Fibroblast of lung (primary cell): ENCODE results near the gene FAF2. TPM values are rescaled to one million over a fixed set of nuclear protein-coding genes. Genes with fewer than 3 reads are reported as not detected.

ENCODE experiments used
- DNase-seq, 2 donors: peaks; one replicate each; pipeline versions ENCODE4 v3.0.0 to v3.0.0-alpha.2; 2010; ENCODE audit warnings: low read depth in 2 of 2
- H2AFZ ChIP-seq: 2 replicates; pipeline ENCODE4 v1.5.1; 2012; ENCODE audit warnings: low read length, control low read depth, inconsistent platforms
- H3K27ac ChIP-seq: 2 replicates; pipeline ENCODE4 v1.5.1; 2011; ENCODE audit warnings: low read length, control low read depth; ENCODE audit not compliant: insufficient read depth
- H3K27me3 ChIP-seq: 2 replicates; pipeline ENCODE4 v1.5.1; 2011; ENCODE audit warnings: mild to moderate bottlenecking, low read length; ENCODE audit not compliant: control insufficient read depth, insufficient read depth
- H3K36me3 ChIP-seq: 2 replicates; pipeline ENCODE4 v1.5.1; 2011; ENCODE audit warnings: low read length; ENCODE audit not compliant: control insufficient read depth, insufficient read depth
- H3K4me1 ChIP-seq: 2 replicates; pipeline ENCODE4 v1.5.1; 2011; ENCODE audit warnings: low read length; ENCODE audit not compliant: control insufficient read depth, insufficient read depth; ENCODE audit errors: extremely low read depth
- H3K4me2 ChIP-seq: 2 replicates; pipeline ENCODE4 v1.5.1; 2011; ENCODE audit warnings: low read length, control low read depth; ENCODE audit not compliant: insufficient read depth; ENCODE audit errors: extremely low read depth
- H3K4me3 ChIP-seq, 4 experiments: fragments of 200-600 bp in 1 of 4; sonication (generic) in 1 of 4; replicated peaks in 1 of 4; 2 replicates each; pipeline ENCODE4 v1.5.1; 2011 to 2016; ENCODE audit warnings: low read length in 4 of 4, low read depth in 3 of 4, mild to moderate bottlenecking in 3 of 4, control low read depth in 2 of 4, inconsistent platforms in 1 of 4, mixed read lengths in 1 of 4; ENCODE audit not compliant: insufficient read depth in 1 of 4; ENCODE audit errors: control extremely low read depth in 1 of 4
- H3K79me2 ChIP-seq: 2 replicates; pipeline ENCODE4 v1.5.1; 2012; ENCODE audit warnings: mild to moderate bottlenecking, low read length, inconsistent platforms; ENCODE audit not compliant: control insufficient read depth, insufficient read depth
- H3K9ac ChIP-seq: 2 replicates; pipeline ENCODE4 v1.5.1; 2011; ENCODE audit warnings: mild to moderate bottlenecking, low read length, control low read depth; ENCODE audit not compliant: insufficient read depth
- H3K9me3 ChIP-seq: 2 replicates; pipeline ENCODE4 v1.5.1; 2012; ENCODE audit warnings: low read depth, low read length; ENCODE audit not compliant: control insufficient read depth, insufficient read depth
- H4K20me1 ChIP-seq: 2 replicates; pipeline ENCODE4 v1.5.1; 2011; ENCODE audit warnings: low read length; ENCODE audit not compliant: control insufficient read depth, insufficient read depth; ENCODE audit errors: extremely low read depth
- CTCF ChIP-seq, 2 donors: IDR thresholded peaks in 1 of 2; conservative IDR thresholded peaks in 1 of 2; 1 replicate in 1 of 2; 2 replicates in 1 of 2; pipeline ENCODE4 v1.5.1; 2011 to 2012; ENCODE audit warnings: low read length in 2 of 2, control low read depth in 1 of 2, inconsistent platforms in 1 of 2, low read depth in 1 of 2, mild to moderate bottlenecking in 1 of 2
- EZH2 ChIP-seq: IDR thresholded peaks from 2 replicates; pipeline ENCODE4 v1.5.1; 2012; ENCODE audit warnings: low read length, control low read depth, mild to moderate bottlenecking; ENCODE audit errors: missing control alignments
- polyA plus RNA-seq, 2 donors: library from polyadenylated mRNA; depleted of rRNA in 1 of 2; stranded (reverse) in 1 of 2; unstranded in 1 of 2; fragments of >200 nt; gene quantifications; 2 replicates each; pipeline ENCODE4 v1.2.1, GENCODE V29; 2011 to 2012; ENCODE audit warnings: missing spikeins in 1 of 2
- total RNA-seq: library from RNA; depleted of rRNA; stranded (reverse); fragments of >200 nt; gene quantifications from 2 replicates; pipeline ENCODE4 v1.2.1, GENCODE V29; 2014

The FAF2 gene
- total and polyA plus RNA-seq, 2 donors (not counting 1 experiment from before 2014, with no cell fraction given): 38.5 to 55.5 TPM

- no peak overlapping the region for H3K9ac ChIP-seq
Observed at GRCh38 chr5:176552332-176552869, 104.2 kb downstream of the FAF2 start.

GRCh38 chr5:176553260-176554085, 105.3 kb downstream of the FAF2 start:
- no peaks in the 10 kb centered on the region for H3K36me3 ChIP-seq
- no peak overlapping the region for H3K9ac ChIP-seq
- no peaks in the 10 kb centered on the region for H3K79me2 ChIP-seq
- H3K27me3 ChIP-seq: no peaks in the 10 kb centered on the region
- no peak for TF ChIP-seq CTCF (conservative IDR thresholded peaks at IDR 0.05 in 1 of 2, IDR thresholded peaks at IDR 0.05 in 1 of 2; ENCODE audit: low read depth in 1 of 2, low read length in 2 of 2)
- TF ChIP-seq EZH2: no peak
- no peaks in the 10 kb centered on the region for H3K4me1 ChIP-seq
- no peak overlapping the region for H2AFZ ChIP-seq
- no peak overlapping the region for H3K4me3 ChIP-seq
- H3K9me3 ChIP-seq: no peaks in the 10 kb centered on the region
- no peaks in the 10 kb centered on the region for H4K20me1 ChIP-seq
- DNase-seq: no peak
- no peak overlapping the region for H3K4me2 ChIP-seq
- H3K27ac ChIP-seq: no peak overlapping the region

More at GRCh38 chr5:176552332-176552869, 104.2 kb downstream of the FAF2 start:
- H3K27ac ChIP-seq: no peak overlapping the region
- H2AFZ ChIP-seq: no peak overlapping the region
- H3K79me2 ChIP-seq: no peaks in the 10 kb centered on the region
- no peak for TF ChIP-seq EZH2
- no peak for TF ChIP-seq CTCF (conservative IDR thresholded peaks at IDR 0.05 in 1 of 2, IDR thresholded peaks at IDR 0.05 in 1 of 2; ENCODE audit: low read depth in 1 of 2, low read length in 2 of 2)
- H3K27me3 ChIP-seq: no peaks in the 10 kb centered on the region
- no peak for DNase-seq
- no peaks in the 10 kb centered on the region for H4K20me1 ChIP-seq
- H3K4me1 ChIP-seq: no peaks in the 10 kb centered on the region
- H3K36me3 ChIP-seq: no peaks in the 10 kb centered on the region
- no peak overlapping the region for H3K4me3 ChIP-seq
- no peaks in the 10 kb centered on the region for H3K9me3 ChIP-seq
- no peak overlapping the region for H3K4me2 ChIP-seq

GRCh38 chr5:176557846-176558245, 109.7 kb downstream of the FAF2 start:
- no peaks in the 10 kb centered on the region for H4K20me1 ChIP-seq

More at GRCh38 chr5:176557846-176558245, 109.7 kb downstream of the FAF2 start:
- Histone ChIP-seq H3K9me3 (no peaks in the 10 kb centered on the region), H3K27ac (no peak overlapping the region), H3K4me2 (no peak overlapping the region), H3K4me1 (no peaks in the 10 kb centered on the region), H3K36me3 (no peaks in the 10 kb centered on the region), H3K27me3 (no peaks in the 10 kb centered on the region), H2AFZ (no peak overlapping the region), H3K4me3 (no peak overlapping the region), H3K9ac (no peak overlapping the region), H3K79me2 (no peaks in the 10 kb centered on the region)
- TF ChIP-seq EZH2 (no peak), CTCF (conservative IDR thresholded peaks at IDR 0.05 in 1 of 2, IDR thresholded peaks at IDR 0.05 in 1 of 2; ENCODE audit: low read depth in 1 of 2, low read length in 2 of 2) (no peak)
- no peak for DNase-seq
